CD4-positive, alpha-beta T cell treated with Interleukin-15 for 4 hours (primary cell): ENCODE results near the gene IL12RB2.
"Not testable (repeated sequence)": the region's sequence is repeated elsewhere in the genome, so short reads cannot be mapped to it uniquely, and the experiment has no call there.

ENCODE experiments used
- DNase-seq: peaks from one replicate; pipeline ENCODE4 v3.0.0-alpha.2; 2020; ENCODE audit warnings: low spot score

The IL12RB2 gene

DNA sequence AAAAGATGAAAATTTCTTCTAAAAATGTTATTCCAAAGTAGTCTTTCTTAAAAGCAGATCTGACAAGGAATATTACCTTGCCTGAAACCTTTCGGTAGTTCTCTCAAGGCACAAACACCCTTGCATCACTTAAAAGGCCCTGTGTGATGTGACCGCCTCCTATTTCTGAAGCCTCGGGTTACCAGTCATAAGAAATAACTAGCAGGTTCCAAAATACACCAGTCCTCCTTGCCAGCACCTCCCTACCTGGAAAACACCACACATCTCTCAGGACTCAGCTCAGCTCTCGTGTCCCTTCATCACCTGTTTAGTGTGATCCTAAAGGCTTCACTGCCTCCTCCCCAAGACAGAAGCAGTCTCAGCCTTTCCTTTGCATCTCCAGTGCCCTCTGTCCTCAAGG, 86.9 kb downstream of the IL12RB2 start:
- DNase-seq, result no peak

DNA sequence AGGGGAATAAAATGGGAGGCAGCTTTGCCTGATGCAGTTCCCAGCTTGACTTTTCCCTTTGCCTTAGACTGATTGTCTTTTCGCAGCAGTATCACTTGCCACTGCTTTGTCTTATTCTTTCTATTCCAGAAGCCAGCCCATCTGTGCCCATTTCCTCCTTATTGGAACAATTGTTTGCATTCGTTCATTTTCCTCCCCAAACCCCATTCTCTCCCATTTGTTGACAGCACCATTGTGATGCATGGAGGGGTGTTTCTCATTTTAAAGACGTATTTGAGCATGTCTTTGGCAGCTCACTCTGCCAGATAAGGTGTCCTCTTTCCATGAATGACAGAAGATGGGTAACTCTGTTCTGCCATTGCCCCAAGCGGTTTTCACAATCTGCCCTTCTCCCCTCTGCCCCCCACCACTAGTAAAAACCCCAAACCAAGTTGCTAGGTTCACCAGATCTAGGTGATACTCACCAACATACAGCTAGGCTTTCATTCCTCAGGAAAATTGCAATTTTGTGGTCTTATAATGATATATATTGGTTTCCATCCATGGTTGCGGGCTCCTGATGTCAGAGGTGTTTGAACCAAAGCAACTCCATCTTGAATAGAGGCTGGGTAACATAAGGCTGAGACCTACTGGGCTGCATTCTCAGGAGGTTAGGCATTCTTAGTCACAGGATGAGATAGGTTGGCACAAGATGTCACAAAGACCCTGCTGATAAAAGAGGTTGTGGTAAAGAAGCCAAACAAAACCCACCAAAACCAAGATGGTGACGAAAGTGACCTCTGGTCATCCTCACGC, 91.7 kb downstream of the IL12RB2 start:
- no peak for DNase-seq

DNA sequence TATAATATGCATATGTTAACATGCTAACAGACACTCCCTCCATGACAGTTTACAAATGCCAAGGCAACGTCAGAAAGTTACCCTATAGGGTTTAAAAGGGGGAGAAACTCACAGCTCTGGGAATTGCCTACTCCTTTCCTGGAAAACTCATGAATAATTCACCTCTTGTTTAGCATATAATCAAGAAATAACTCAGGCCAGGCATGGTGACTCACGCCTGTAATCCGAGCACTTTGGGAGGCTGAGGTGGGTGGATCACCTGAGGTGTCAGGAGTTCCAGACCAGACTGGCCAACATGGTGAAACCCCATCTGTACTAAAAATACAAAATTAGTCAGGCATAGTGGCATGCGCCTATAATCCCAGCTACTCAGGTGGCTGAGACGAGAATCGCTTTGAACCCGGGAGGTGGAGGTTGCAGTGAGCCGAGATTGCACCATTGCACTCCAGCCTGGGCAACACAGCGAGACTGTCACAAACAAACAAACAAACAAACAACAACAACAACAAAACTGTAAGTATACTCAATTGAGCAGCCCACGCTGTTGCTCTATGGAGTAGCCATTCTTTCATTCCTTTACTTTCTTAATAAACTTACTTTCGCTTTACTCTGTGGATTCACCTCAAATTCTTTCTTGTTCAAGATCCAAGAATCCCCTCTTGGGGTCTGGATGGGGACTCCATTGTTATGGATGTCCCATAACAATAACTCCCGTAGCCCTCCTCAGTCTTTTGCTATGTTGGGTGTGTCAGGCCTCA, 92.5 kb downstream of the IL12RB2 start:
- DNase-seq, result not testable (repeated sequence)

DNA sequence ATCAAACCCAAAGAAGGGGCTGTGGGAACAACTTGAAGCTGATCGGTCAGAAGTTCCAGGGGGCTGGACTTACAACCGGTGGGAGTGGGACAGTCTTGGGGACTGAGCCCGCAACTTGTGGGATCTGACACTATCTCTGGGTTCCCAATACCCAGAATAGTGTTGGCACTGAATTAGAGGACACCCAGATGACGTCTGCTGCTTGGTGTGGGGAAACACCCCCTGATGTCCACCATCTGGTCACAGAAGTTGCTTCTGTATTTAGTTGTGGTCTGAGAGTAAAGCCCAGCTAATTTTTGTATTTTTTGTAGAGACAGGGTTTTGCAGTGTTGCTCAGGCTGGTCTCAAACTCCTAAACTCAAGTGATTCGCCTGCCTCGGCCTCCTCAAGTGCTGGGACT, 93.8 kb downstream of the IL12RB2 start:
- DNase-seq, result no peak

DNA sequence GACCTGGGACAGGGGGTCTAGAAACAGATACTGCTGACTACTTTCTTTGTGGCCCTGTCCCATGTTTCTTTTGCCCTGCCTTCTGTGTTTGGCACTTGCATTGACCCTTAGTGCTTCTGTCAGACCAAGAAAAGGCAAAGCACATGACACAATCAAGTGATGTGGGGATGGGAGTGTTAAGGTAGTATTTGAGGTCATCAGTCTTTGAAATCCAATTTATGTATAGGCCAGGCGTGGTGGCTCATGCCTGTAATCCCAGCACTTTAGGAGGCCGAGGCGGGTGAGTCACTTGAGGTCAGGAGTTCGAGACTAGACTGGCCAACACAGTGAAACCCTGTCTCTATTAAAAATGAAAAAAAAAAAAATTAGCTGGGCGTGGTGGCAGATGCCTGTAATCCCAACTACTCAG, 96.5 kb downstream of the IL12RB2 start:
- no peak for DNase-seq

DNA sequence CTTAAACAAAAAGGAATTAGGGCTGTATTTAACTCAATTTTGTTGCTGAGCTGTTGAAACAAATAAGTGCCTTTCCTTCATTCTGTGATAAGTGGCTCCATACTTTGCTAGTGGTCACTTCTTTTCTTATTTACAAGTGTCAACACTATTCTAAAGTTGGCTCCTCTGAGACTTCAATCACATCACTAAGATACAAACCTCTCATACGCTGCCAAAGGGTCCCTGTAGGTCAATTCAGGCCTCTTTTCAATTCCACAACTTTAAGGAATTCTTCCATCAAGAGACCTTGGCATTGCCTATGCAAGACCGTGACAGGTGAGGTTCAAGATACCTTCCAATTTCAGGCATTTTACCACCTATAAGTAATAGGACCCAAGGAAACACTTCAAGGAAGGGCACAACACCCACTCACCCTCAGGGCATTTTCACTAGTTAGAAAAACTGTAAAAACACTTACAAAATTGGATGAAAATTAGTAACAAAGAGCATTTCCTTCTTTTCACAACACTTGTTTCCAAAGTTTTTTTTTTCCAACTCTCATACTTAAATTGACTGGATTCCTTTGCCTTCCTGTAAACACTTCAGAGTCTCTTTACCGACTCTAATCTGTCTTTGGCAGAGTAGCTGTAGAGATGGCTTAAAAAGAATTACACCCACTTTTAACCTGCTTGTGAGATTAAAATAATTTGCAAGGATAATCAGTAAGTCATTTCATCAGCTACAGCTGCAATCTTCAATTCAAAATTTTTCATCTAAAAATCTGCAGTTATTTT, 98.0 kb downstream of the IL12RB2 start:
- DNase-seq, result no peak

DNA sequence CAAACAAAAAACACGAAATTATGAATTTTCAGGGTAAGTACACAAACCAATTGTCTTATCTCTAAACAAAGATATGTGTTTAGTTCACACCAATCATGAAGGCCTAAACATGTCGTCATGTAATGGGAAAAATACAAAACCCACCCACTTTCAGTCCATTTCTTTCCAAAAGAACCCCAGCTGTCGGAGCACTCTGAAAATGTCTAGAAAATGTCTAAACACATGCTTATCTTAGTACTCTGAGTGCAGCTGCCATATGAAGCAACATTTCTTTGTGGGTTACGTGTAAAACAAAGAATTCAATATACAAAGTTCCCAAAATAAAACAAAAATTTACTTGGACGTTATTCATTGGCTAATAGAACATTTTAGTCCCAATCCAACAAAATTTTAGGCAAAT, 99.8 kb downstream of the IL12RB2 start:
- DNase-seq, result no peak

DNA sequence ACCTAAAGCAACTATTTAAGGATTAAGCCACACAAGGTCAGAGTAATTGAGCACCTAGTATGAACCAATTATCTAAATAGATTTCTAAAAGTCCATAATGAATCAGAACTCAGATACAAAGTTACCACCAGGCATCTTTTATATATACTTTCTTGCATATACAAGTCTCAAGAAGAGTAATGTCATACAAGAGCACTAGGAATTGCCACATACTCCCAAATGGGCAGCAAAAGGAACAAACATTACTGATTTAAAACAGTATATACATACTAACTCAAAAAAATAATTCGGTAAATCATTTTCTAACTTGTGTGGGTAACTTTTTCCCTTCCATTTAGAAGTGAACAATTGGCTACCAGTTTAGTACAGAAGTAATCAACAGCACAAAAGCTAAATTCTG, 100.5 kb downstream of the IL12RB2 start:
- no peak for DNase-seq

DNA sequence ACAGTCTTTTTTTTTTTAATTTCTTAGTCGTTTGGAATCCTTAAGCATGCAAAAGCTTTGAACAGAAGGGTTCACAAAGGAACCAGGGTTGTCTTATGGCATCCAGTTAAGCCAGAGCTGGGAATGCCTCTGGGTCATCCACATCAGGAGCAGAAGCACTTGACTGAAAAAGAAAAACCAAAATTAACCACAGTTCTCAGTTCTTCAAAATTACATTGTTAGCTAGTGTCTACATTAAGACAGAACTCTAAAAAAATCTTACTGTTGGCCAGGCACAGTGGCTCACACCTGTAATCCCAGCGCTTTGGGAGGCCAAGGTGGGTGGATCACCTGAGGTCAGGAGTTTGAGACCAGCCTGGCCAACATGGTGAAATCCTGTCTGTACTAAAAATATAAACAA, 105.4 kb downstream of the IL12RB2 start:
- DNase-seq, result not testable (repeated sequence)

DNA sequence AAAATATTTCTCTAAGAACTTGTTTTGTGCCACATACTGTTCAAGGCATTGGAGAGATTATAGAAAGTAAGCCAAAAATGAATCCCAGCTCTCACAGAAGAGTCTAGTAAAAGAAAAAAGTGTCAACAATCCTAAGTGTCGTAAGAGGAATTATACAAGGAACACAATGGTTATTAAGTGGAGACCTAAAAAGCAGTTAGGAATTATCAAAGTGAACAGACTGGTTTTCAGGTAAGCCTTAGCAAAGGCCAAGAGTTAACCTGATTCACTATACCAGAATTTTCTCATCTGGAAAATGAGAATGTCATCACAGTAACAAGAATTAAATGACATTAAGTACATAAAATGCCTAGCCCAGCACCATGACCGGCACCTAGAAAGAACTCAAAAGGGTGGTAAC, 106.9 kb downstream of the IL12RB2 start:
- DNase-seq, result no peak

DNA sequence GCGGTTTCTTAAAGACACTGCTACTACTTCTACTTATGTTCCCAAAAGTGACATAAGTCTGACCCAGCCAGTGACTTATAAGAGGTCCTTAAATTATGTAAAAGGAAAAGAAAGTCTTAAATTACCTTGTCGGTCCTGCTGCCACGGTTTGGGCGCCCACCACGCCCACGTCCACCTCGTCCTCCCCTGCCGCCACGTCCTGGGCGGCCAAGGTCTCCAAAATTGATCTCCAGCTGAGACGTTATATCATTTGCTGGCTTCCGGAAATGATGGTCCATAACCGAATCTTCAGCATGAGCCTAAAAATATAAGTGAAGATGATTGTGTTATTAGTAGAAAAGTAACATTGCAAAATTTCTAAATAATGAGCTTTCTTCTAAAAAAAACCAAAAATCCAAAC, 107.4 kb downstream of the IL12RB2 start:
- no peak for DNase-seq

DNA sequence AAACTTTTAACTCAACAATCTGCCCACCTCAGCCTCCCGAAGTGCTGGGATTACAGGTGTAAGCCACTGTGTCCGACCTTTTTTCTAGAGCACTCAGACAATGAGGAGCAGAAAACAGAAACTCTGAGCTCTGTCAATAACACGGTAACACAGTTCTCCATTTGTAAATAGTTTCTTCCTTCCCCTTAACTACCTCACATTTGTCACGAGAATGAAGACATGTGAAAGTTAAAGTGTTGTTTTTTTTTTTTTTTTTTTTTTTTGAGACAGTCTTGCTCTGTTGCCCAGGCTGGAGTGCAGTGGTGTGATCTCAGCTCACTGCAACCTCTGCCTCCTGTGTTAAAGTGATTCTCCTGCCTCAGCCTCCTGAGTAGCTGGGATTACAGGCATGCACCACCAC, 110.1 kb downstream of the IL12RB2 start:
- not testable (repeated sequence) for DNase-seq

DNA sequence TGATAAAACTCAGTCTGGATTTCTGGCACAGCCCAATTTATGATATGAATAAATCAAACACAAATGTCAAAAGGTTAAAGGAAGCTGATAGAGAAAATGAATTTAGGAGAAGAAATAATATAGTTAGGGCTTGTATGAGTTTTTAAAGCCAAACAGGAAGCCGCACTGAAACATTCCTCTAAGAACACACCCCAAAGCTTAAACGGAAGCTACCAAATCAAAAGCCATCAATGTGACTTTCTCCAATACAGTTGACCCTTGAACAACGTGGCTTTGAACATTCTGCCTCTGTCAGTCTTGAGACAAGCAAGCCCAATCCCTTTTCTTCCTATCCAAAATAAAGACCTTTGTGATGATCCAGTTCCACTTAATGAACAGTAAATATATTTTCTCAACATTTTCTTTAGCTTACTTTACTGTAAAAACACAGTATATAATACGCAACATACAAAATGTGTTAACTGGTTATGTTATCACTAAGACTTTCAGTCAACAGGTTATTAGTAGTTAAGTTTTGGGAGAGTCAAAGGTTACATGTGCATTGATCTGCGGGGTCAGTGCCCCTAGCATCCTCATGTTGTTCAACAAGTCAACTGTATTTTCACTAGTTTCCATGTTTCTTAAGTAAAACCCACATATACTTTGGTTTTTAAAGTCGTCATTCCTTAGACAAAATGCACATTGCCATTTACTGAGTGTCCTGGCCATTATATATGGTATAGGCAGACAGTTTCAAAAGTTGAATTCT, 111.3 kb downstream of the IL12RB2 start:
- no peak for DNase-seq

DNA sequence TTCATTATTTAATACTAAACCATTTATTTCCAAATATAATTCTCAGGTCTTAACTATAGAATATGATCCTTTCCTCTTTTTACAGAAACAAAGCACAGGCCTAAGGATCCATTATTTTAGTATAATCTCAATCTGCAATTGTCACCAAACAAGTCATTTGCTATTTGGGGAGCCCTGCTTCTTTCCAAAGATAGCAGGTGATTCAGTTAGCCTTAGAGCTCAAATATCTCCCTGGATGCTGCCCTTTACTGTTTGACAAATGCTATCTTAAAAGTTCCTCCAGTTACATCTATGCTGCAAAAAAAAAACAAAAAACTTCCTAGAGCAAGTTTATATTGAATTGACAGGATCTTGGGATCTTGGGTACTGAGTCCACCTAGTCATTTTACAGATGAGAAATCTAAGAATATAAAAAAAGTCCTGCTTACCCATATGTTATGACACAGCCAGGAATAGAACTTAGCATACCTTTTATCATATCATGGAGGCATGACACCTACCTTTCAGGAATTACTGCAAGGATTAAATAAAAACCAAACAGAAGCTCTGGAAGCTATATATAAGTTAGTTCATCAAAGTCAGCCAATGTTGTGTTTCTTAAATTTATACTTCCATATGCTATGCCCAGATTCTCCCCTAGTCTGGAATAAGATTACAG, 113.3 kb downstream of the IL12RB2 start:
- DNase-seq, result no peak

DNA sequence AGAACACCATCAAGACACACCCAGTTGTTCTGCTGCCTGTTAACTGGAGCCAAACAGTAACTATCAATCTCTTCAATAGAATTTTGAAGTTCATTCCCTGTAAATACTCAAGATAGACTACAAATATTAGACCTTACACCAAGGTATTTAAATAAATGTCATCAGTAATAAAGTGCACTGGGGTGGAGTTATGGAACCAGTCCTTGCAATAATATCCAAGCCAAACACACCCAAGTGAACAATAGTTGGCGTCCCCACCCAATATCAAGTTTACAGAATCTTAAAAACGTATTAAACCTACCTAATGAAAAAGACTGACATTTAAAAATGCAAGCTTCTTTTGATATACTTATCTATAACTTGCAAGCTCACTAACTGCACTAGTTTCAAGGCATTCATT, 119.8 kb downstream of the IL12RB2 start:
- DNase-seq, result no peak

DNA sequence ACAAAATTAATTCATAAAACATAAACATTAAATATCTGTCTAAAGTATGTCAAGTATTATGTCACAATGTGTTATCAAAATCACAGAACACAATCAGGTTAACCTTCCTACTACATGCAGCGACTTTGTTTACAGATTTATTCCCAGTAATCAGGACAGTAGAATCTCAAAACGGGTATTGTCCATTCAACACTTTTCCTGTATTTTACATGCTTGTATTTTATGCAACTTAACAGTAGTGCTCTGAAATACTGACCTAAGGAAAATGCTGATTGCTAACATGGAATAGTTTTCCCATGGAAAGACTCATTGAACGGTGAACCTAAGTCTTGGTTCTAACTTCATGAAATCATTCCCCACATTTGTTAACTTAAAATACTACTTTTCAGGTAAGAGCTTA, 120.3 kb downstream of the IL12RB2 start:
- no peak for DNase-seq

DNA sequence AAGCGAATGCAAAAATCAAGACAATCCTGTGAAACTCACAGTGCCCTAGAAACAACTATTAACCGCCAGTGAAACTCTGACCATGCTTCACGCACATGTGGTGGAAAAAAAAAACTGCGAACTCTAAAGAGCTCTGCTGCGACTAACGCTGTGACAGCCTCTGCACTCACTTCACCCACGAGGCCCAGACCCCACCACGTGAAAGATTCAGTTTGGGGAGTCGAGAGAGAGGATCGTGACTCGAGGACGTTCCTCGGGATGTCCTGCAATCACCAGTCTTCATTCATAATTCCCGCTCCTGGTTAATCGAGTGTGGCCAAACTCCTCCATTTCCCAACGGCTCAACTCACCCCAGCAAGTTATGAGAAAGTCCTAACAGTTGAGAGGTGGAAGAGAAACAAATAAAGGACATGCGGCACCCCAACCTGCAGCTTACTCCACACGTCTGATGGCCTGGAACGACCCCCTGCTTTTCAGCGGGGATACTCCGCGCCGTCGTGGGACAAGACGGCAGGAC, 121.4 kb downstream of the IL12RB2 start:
- DNase-seq, result no peak

DNA sequence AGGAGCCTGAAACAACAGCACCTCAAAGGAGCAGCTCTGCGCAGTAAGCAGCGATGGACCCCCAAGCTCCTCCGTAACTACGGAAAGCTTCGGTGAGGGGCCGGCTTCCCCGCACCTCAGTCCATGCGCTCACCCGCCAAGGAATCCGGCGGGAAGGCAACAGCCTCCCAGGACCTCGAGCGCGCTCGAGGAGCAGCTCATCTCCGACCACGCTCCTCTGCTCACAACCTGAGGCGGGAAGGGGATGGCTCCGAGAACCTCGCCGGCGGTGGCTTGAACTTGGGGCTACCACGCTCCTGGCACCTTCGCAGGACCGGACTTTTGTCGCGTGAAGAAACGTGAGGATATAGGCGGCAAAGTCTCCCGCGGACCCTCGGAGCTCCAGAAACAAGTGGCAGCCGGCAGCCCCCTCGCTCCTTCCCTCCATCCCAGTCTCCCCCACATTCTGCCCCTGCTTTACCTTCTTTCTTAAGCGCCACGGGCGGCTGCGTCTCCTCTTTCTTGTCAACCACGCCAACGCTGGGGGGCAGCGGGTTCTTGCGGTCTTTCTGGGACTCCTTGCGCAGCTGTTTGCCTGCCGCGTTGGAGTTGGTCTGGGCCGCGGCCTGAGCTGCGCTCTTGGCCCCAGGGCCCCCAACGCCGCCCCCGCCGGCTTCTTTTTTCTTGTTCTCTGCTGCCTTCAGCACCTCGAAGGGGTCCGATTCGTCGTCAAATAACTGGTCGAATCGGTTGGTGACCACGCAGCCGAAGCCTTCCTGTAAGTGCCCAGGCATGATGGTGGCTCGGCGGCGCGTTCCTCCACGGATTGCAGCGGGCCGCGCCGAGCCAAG, 122.1 kb downstream of the IL12RB2 start:
- no peak for DNase-seq

DNA sequence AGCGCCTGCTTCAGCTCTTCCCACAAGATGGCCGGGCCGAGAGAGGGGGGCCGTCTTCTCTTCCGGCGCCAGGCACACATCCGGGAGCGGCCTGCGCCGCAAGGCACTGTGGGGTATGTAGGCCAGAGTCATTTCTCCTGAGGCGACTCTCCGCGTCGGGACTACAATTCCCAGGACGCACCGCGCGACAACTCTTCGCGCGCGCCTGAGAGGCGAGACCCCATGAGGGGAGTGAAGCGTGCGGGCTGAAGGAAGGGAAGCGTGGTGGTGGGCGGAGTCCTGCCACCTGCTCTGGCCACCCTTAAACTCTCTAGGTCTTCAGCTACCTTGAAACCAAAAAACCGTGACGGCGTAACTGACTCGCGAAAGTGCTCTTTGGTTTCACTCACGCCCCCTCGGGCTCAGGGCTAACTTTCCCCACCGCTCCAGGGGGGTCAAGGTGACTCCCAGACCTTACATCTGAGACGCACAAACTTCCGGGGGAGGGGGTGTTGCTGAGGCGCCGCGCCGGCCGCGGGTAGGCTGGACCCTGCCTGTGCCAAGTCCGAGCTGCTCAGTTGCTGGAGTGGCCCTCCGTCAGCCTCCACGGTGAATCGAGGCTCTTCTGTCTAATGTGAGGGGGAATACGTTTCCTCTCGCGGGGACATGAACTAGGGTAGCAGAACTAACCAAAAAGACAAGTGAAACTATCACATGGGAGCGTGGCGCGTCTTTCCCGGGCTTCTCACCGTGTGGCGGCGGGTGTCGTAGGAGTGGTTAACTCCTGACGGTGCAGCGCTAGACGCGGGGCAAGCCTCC, 122.9 kb downstream of the IL12RB2 start, which contains the start of gene SERBP1:
TSS of gene SERBP1 (minus strand) at position 45 of the 798 bp plus-strand sequence. CDS start 102 bp downstream, outside the sequence.
- peak; percentile 95 for DNase-seq
